ENCODE results near the gene GHITM.

- TF ChIP-seq CTCF (IDR thresholded peaks at IDR 0.05; ENCODE audit: low read depth, low read length, poor library complexity, severe bottlenecking) (no peak), EZH2phosphoT487 (IDR thresholded peaks at IDR 0.05; ENCODE audit: borderline replicate concordance, low read length) (no peak)
Measured at GRCh38 chr10:84202349-84202748, 63.0 kb downstream of the GHITM start.
